ENCODE results near the gene RNF11. TPM values are rescaled to one million over a fixed set of nuclear protein-coding genes. Genes with fewer than 3 reads are reported as not detected.

Gene RNF11
- total RNA-seq, 3 donors from 2014 or later: 29.7 to 33.3 (median 30.3) TPM

GRCh38 chr1:51265618-51266017 lies 29.5 kb downstream of the RNF11 start:
- H3K36me3 Mint-ChIP-seq (ENCODE audit: insufficient read depth): peaks cover 17% of the 10 kb centered on the region
- no peak for ATAC-seq
- no peaks in the 10 kb centered on the region for H3K9me3 Mint-ChIP-seq
- H3K27me3 Mint-ChIP-seq (ENCODE audit: low read depth): no peaks in the 10 kb centered on the region
- no peak overlapping the region for H3K4me3 Mint-ChIP-seq
- DNase-seq: no peak
- H3K4me1 Mint-ChIP-seq (ENCODE audit: low read depth): peaks cover 58% of the 10 kb centered on the region

DNA sequence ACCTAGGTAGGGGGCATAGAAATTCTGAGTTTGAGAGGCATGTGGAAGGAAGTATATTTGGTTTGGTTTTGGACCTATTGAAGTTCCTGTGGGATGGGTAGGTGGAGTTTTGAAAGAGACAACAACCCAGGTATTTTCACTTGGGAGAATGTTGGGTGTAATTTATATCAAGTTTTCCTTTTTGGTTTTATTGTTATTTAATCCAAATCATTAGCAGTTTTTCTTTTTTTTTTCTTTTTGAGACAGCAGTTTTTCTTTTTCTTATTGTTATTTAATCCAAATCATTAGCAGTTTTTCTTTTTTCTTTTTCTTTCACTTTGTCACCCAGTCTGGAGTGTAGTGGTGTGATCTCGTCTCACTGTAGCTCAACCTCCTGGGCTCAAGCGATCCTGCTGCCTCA lies 30.1 kb downstream of the RNF11 start:
- no peak overlapping the region for H3K4me3 Mint-ChIP-seq
- H3K36me3 Mint-ChIP-seq (ENCODE audit: insufficient read depth): peaks cover 22% of the 10 kb centered on the region
- no peaks in the 10 kb centered on the region for H3K9me3 Mint-ChIP-seq
- DNase-seq (no peak), ATAC-seq (no peak)
- peaks cover 55% of the 10 kb centered on the region for H3K4me1 Mint-ChIP-seq (ENCODE audit: low read depth)
- H3K27me3 Mint-ChIP-seq (ENCODE audit: low read depth): no peaks in the 10 kb centered on the region

GRCh38 chr1:51266791-51267190 lies 30.7 kb downstream of the RNF11 start:
- no peak overlapping the region for H3K4me3 Mint-ChIP-seq
- H3K4me1 Mint-ChIP-seq (ENCODE audit: low read depth): peaks cover 51% of the 10 kb centered on the region
- H3K36me3 Mint-ChIP-seq (ENCODE audit: insufficient read depth): peaks cover 23% of the 10 kb centered on the region
- DNase-seq (no peak), ATAC-seq (no peak)
- H3K9me3 Mint-ChIP-seq: no peaks in the 10 kb centered on the region
- no peaks in the 10 kb centered on the region for H3K27me3 Mint-ChIP-seq (ENCODE audit: low read depth)

DNA sequence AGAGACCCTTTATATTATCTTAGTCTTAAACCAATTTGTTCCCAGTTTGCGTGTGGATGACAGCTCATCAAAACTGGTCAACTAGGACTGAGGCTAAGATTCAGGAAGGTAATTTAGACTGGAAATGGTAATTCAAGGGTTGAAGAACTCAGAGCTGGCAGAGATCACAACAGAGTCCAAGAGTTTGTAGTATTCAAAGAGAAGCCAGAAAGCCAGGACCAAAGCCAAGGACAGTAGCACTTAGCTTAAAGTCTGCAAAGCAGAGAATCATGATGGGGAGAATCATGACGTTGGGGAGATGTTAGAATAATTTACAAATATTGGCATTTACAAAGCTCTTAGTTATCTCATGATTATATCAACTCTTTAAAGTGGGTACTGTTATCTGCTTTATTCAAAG lies 32.6 kb downstream of the RNF11 start:
- H3K27me3 Mint-ChIP-seq (ENCODE audit: low read depth): no peaks in the 10 kb centered on the region
- H3K9me3 Mint-ChIP-seq: no peaks in the 10 kb centered on the region
- peaks cover 25% of the 10 kb centered on the region for H3K36me3 Mint-ChIP-seq (ENCODE audit: insufficient read depth)
- H3K4me3 Mint-ChIP-seq: no peak overlapping the region
- no peak for ATAC-seq
- peaks cover 41% of the 10 kb centered on the region for H3K4me1 Mint-ChIP-seq (ENCODE audit: low read depth)
- DNase-seq: no peak

DNA sequence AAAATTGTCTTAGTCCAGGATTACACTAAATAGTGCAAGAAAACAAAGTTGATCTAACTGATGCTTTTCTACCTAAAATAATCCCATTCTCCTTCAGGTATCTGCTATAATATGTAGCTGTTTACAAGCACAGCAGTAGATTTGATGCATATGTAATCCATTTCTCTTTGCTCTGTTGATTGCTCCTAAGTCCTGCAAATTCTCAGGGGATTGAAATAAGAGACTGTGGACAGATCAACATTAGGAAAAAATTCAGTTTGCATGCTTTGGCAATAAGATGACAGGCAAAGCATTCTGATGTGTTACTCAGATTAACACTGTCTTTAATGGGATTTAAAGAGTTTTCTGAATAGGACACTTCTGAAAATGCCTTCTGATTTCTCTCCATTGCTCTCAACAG lies 34.7 kb downstream of the RNF11 start:
- Mint-ChIP-seq H3K4me3 (no peak overlapping the region), H3K4me1 (ENCODE audit: low read depth) (peaks cover 24% of the 10 kb centered on the region), H3K36me3 (ENCODE audit: insufficient read depth) (peaks cover 22% of the 10 kb centered on the region), H3K9me3 (no peaks in the 10 kb centered on the region), H3K27me3 (ENCODE audit: low read depth) (no peaks in the 10 kb centered on the region)
- ATAC-seq (no peak), DNase-seq (no peak)

GRCh38 chr1:51272916-51273315 lies 36.8 kb downstream of the RNF11 start:
- no peak overlapping the region for H3K4me3 Mint-ChIP-seq
- H3K4me1 Mint-ChIP-seq (ENCODE audit: low read depth): peaks cover 6% of the 10 kb centered on the region
- peaks cover 24% of the 10 kb centered on the region for H3K36me3 Mint-ChIP-seq (ENCODE audit: insufficient read depth)
- DNase-seq (no peak), ATAC-seq (no peak)
- no peaks in the 10 kb centered on the region for H3K27me3 Mint-ChIP-seq (ENCODE audit: low read depth)
- H3K9me3 Mint-ChIP-seq: no peaks in the 10 kb centered on the region

GRCh38 chr1:51274676-51275075 lies 38.6 kb downstream of the RNF11 start:
- Mint-ChIP-seq H3K27me3 (ENCODE audit: low read depth) (no peaks in the 10 kb centered on the region), H3K4me3 (no peak overlapping the region), H3K4me1 (ENCODE audit: low read depth) (no peaks in the 10 kb centered on the region), H3K36me3 (ENCODE audit: insufficient read depth) (peaks cover 20% of the 10 kb centered on the region), H3K9me3 (no peaks in the 10 kb centered on the region)
- DNase-seq: no peak
- ATAC-seq: no peak

DNA sequence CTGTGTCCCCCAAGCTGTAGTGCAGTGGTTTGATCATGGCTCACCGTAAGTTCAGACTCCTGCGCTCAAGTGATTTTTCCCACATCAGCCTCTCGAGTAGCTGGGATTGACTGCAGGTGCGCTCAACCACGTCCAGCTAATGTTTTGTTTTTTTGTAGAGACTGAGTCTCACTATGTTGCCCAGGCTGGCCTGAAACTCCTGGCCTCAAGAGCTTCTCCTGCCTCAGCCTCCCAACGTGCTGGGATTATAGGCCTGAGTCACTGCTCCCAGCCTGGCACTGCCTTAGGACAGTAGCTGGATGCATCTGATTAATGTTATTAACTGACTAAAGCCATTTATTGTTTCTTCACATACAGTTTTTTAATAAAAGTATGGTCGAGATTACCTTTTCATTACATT lies 40.2 kb downstream of the RNF11 start:
- Mint-ChIP-seq H3K9me3 (no peaks in the 10 kb centered on the region), H3K4me1 (ENCODE audit: low read depth) (no peaks in the 10 kb centered on the region), H3K27me3 (ENCODE audit: low read depth) (no peaks in the 10 kb centered on the region), H3K4me3 (no peak overlapping the region), H3K36me3 (ENCODE audit: insufficient read depth) (peaks cover 11% of the 10 kb centered on the region)
- no peak for DNase-seq
- ATAC-seq: no peak

DNA sequence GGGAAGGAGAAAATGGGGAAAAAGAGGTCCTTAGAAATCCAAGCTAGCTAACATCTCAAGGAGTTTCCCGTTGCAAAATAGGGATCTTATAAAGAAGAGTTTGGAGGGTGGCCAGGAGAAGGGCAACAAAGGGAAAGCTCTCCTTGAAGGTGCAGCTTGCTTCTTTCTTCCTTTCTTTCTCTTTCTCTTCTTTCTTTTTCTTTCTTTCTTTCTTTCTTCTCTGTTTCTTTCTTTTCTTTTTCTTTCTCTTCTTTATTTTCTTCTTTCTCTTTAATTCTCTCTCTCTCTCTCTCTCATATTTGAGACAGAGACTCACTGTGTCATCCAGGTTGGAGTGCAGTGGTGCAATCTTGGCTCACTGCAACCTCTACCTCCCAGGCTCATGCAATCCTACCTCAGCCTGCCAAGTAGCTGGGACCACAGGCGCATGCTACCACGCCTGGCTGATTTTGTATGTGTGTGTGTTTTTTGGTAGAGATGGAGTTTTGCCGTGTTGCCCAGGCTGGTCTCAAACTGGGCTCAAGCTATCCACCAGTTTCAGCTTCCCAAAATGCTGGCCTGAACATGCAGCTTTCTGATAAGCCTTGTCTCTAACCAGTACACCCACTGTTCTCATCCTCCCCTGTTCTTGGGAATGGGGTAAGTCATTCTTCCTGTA lies 44.4 kb downstream of the RNF11 start:
- Mint-ChIP-seq H3K27me3 (ENCODE audit: low read depth) (no peaks in the 10 kb centered on the region), H3K4me3 (no peak overlapping the region), H3K36me3 (ENCODE audit: insufficient read depth) (peaks cover 5% of the 10 kb centered on the region), H3K9me3 (no peaks in the 10 kb centered on the region), H3K4me1 (ENCODE audit: low read depth) (peaks cover 2% of the 10 kb centered on the region)
- no peak for DNase-seq
- no peak for ATAC-seq

DNA sequence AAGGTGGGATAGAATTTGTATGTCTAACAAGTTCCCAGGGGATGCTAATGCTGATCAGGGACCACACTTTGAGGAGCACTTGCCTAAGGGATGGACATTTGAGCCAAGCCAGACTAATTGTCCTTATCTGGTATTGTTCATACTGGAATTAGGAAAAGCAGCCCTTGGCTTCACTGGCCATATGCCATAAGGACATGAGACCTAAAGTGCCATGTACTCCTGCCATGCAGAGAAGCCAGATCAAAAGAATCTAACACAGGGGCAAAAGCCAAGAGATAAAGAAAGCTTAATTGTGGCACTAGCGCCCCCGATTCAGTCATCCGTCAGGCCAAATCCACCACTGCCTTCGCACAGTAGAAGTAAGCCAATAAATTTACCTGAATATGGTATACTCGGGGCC lies 45.7 kb downstream of the RNF11 start:
- no peak for ATAC-seq
- Mint-ChIP-seq H3K4me3 (no peak overlapping the region), H3K27me3 (ENCODE audit: low read depth) (no peaks in the 10 kb centered on the region), H3K36me3 (ENCODE audit: insufficient read depth) (peaks cover 3% of the 10 kb centered on the region), H3K9me3 (no peaks in the 10 kb centered on the region), H3K4me1 (ENCODE audit: low read depth) (peaks cover 2% of the 10 kb centered on the region)
- no peak for DNase-seq

- H3K36me3 Mint-ChIP-seq (ENCODE audit: insufficient read depth): no peaks in the 10 kb centered on the region
- H3K4me3 Mint-ChIP-seq: no peak overlapping the region
- DNase-seq (no peak), ATAC-seq (no peak)
- H3K9me3 Mint-ChIP-seq: no peaks in the 10 kb centered on the region
- no peaks in the 10 kb centered on the region for H3K27me3 Mint-ChIP-seq (ENCODE audit: low read depth)
- peaks cover 2% of the 10 kb centered on the region for H3K4me1 Mint-ChIP-seq (ENCODE audit: low read depth)
These were observed 46.5 kb downstream of the RNF11 start for GRCh38 chr1:51282605-51283004.

DNA sequence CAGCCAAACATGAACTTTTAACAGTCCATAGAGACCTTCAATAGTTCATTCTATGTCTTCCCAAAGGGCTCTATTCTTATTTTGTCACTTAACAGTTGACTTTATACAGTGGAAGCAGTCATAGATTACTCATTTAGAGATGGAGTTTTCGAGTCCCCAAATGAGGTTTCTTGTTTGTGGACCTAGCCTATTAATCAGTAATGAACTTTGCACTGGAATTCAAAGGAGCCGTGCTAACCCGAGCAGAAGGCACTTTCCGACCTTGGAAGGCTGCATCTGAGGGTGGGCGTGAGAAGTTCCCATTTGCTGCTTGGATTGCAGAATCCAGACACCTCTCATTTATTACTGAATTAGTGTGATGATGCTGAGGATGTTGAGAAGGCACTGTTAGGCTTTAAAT lies 47.9 kb downstream of the RNF11 start:
- ATAC-seq: no peak
- Mint-ChIP-seq H3K27me3 (ENCODE audit: low read depth) (no peaks in the 10 kb centered on the region), H3K36me3 (ENCODE audit: insufficient read depth) (no peaks in the 10 kb centered on the region), H3K4me1 (ENCODE audit: low read depth) (peaks cover 2% of the 10 kb centered on the region), H3K9me3 (no peaks in the 10 kb centered on the region), H3K4me3 (no peak overlapping the region)
- DNase-seq: no peak

DNA sequence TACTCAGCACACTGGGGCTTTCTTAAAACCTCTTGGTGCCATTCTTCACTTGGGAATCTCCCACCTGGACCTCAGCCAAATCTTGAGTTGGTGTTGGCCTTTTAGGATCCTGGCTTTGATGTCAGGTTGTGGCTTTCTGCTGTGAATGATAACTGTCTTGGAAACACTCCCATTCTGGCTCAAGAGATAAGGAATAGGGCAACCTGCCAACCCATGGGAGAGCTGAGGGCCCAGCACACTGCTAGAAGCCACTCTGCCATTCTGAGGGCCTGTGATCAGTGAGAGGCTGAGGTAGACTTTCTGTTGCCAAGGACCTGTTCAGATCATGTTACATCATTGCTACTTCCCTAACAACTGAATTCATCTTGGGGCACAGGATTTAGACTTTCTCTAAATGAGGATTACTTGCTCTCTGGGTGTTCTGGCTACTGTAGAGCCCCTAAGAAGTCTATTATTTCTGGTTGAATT lies 48.4 kb downstream of the RNF11 start:
- no peaks in the 10 kb centered on the region for H3K36me3 Mint-ChIP-seq (ENCODE audit: insufficient read depth)
- H3K4me1 Mint-ChIP-seq (ENCODE audit: low read depth): peaks cover 2% of the 10 kb centered on the region
- H3K9me3 Mint-ChIP-seq: no peaks in the 10 kb centered on the region
- no peak overlapping the region for H3K4me3 Mint-ChIP-seq
- H3K27me3 Mint-ChIP-seq (ENCODE audit: low read depth): no peaks in the 10 kb centered on the region
- no peak for DNase-seq
- ATAC-seq: no peak

DNA sequence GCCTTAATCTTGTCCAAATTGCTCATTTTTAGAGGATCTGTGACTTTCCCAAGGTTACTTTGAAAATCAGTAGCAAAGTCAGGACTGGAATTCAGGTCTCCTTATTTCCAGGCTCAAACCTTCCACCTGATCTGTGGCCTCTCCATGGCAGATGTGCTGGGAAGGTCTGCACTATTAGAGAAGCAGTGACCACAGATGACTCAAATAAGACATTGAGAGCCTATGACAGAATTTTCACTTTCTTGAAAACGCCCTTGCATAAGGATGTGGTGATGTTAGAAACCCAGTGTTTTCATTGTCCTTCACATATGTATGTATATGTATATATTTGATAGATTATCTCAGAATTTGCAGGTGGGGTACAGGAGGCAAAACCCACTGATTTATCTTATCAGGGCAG lies 49.0 kb downstream of the RNF11 start:
- no peaks in the 10 kb centered on the region for H3K9me3 Mint-ChIP-seq
- no peak for ATAC-seq
- peaks cover 2% of the 10 kb centered on the region for H3K4me1 Mint-ChIP-seq (ENCODE audit: low read depth)
- H3K36me3 Mint-ChIP-seq (ENCODE audit: insufficient read depth): no peaks in the 10 kb centered on the region
- H3K4me3 Mint-ChIP-seq: no peak overlapping the region
- DNase-seq: no peak
- H3K27me3 Mint-ChIP-seq (ENCODE audit: low read depth): no peaks in the 10 kb centered on the region

- H3K9me3 Mint-ChIP-seq: no peaks in the 10 kb centered on the region
- H3K36me3 Mint-ChIP-seq (ENCODE audit: insufficient read depth): no peaks in the 10 kb centered on the region
These were observed 51.9 kb downstream of the RNF11 start for GRCh38 chr1:51287966-51288365.

DNA sequence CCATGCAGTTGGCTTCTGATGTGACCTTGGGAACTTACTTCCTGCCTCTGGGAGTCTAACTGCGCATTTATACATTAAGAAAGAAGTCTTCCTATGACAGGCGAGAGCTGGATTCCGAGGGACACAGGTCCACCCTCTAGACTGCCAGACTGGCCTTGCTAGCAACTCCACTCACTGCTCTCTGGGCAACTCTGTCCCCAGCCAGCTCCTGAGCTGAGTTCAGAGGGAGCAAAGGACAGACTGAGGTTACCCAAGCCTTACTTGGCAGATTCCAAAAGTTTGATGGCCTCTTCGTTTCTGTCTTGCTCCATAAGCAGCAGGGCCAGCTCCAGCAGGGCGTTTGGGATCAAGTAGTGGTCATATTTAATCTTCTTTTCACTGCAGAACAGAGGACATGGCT lies 52.5 kb downstream of the RNF11 start:
- Mint-ChIP-seq H3K4me3 (no peak overlapping the region), H3K36me3 (ENCODE audit: insufficient read depth) (no peaks in the 10 kb centered on the region), H3K4me1 (ENCODE audit: low read depth) (peaks cover 2% of the 10 kb centered on the region), H3K9me3 (no peaks in the 10 kb centered on the region), H3K27me3 (ENCODE audit: low read depth) (no peaks in the 10 kb centered on the region)
- no peak for ATAC-seq
- no peak for DNase-seq

More at GRCh38 chr1:51287966-51288365, 51.9 kb downstream of the RNF11 start:
- DNase-seq (no peak), ATAC-seq (no peak)
- no peak overlapping the region for H3K4me3 Mint-ChIP-seq
- H3K4me1 Mint-ChIP-seq (ENCODE audit: low read depth): peaks cover 2% of the 10 kb centered on the region
- H3K27me3 Mint-ChIP-seq (ENCODE audit: low read depth): no peaks in the 10 kb centered on the region
